SK-MEL-5 (cell line): ENCODE data around the gene ZC2HC1B. TPM values are rescaled to one million over a fixed set of nuclear protein-coding genes. Genes with fewer than 3 reads are reported as not detected.

ENCODE experiments used
- DNase-seq: peaks from one replicate; pipeline ENCODE4 v3.0.0-alpha.2; 2016; ENCODE audit warnings: low read depth, low spot score
- in situ Hi-C: cut with HindIII; loops from 2 replicates; pipeline ENCODE4 v1.10.0; 2016; ENCODE audit warnings: low sequenced_read_pairs, high pct_unique_total_duplicates, low pct_unique_long_range_greater_than_20kb
- small RNA-seq, 2 experiments: library from RNA; depleted of rRNA; stranded (forward); fragments of <200 nt; gene quantifications; one replicate each; pipeline ENCODE3, GENCODE V24; 2014
- total RNA-seq: library from RNA; depleted of rRNA; stranded (reverse); fragments of >200 nt; shearing (Covaris generic); gene quantifications from 2 replicates; pipeline ENCODE4 v1.2.3, GENCODE V29; 2014; rRNA removed

Gene ZC2HC1B
- total RNA-seq, 1 experiment from 2014 or later: not detected

DNA sequence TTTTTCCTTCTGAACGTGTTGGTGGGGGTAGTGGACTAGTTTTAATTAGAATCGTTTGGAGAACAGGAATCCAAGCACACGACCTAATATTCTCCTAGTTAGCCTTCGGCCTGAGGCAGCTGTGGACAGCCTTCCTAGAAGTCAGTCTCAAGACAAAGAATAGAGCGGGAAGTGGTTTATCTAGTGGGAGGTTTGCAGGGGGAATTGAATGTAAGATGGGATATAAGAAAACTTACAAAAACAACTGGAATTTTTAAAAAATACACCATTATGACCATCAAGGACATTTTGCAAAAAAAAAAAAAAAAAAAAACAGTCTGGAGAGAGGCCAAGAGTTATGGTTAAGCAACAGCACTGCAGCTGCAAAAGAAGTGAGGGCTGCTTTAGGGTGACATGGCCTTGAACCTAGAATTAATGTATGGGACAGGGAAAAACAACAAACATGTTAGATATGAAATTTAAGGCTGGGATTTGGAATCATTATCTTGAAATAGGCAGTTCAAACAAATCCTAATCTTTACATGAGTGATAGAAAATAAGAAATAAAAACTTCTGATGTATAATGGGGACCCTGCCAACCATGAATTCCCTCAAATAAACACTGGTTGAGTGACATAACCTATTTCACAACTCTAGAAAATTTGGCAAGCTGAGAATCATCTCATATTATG, 103.6 kb downstream of the ZC2HC1B start:
- DNase-seq: no peak
- in situ Hi-C loops: no loop called here

DNA sequence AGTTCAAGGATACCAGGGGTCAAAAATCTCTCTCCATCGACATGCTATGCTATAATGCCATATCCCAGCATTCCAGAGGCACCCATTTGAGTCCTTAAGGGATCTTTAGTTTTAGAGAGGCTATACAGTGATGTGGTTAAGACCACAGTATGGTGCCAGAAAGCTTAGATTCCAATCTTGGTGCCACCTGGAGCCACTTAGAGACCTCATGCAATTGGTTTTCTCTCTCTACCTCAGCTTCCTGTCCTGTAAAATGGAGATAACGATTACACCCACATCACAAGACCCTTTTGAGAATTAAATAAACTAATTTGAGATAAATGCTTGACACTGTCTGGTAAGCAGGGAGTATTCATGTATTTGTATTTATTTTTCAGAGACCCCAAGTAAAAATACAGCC, 104.8 kb downstream of the ZC2HC1B start:
- DNase-seq: no peak
- in situ Hi-C loops: no loop called here

DNA sequence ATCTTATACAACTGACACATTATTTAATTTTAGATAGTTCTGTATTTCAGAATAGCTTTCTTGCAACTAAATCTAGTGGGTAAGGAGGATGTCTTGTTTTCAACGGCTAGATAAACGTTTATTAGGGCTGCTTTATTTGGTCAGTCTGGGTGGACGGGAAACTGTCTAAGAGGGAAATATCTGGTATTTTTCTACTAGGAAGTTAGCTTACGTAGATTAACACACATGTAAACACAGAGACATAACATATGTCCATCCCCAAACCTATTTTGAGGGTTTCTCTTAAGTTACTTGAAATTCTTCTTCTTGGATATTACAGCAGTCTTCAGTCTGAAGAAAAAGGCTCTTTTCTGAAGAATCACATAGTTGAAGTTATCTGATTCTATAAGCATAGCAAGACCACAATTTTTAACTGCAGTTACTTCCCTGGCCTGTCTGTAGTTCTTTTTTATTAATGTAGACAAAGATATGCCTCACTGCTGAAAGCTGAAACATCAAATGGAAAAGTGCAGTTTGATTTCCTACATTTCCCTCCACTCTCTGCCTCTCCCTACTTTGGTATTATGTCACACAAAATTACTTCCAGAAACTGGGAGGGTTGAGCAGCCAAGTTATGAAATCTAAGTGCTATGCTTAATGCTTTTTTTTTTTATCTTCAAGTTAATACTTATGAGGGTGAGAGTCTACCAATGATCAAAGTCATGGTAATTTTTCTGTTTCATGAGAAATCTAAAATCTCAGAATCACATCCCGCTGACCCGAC, 106.4 kb downstream of the ZC2HC1B start:
- in situ Hi-C loops: no loop called here
- no peak for DNase-seq

DNA sequence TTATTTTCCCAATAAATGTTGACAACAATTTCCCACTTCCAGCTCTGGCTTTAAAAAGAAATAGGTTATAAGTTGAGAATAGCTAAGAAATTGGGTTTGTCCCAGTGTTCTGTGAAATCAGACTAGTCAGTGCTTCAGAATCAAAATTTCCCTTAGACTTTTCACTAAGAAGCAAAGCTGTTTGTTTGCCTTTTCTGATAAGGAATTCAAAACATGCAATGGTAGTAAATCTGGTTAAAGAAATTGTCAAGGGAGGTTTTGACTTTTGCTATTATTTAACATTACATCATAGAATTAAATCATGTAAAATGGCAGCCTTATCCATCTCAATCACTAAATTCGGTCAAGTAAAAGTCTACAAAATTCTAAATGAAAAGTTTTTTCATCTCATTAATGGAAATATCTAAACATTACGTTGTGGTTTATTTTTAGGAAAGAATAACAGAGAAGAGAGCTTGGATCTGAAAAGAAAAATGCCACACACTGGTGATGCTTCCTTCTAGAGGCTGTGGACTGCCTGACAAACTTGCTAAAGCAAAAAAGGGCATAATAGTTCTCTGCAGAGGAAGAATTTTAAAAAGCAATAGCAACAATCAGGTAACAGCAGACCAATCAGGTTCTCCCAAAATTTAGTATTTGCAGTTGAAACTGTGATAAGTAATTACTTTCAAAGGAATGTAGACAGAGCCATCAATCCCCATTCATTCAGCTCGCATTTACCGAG, 107.4 kb downstream of the ZC2HC1B start:
- in situ Hi-C loops: no loop called here
- DNase-seq: no peak

DNA sequence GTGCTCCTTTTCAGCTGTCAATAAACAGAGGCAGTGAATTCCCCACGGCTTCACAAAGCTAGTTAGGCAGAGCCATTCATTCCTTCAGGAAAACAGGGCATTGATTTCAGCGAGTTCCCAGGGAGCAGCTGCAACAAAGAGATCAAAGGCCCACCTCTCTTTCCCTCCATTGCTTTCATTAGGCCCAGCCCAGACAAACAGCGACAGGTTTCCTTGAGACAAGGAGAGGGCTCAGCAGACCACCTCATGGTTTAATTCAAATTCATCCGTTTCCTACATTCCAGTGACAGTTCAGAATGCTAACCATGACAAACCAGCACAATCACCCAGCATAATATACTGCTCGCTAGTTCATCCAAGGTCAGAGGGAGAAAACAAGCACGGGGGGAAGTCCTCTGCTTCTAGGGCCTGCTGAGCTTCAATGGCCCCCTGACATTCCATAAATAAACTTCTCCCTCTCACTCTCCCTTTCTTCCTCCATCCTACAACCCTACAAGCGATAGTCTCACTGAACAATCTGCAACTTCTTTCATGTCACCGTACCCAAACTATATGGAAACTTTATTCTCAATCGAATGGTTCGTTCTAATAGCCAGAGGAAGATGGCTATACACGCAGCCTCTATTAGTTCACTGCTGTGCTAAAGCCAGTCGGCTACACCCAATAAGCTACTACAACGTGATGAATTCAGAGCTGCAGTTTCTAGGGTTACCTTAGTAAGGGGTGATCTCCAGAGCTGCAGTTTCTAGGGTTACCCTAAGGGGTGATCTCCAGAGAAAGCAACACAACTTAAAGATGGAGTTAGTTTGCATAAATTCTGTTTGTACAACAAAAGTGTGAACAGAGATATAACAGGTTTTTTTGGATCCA, 109.1 kb downstream of the ZC2HC1B start:
- in situ Hi-C loops: no loop called here
- DNase-seq: no peak

DNA sequence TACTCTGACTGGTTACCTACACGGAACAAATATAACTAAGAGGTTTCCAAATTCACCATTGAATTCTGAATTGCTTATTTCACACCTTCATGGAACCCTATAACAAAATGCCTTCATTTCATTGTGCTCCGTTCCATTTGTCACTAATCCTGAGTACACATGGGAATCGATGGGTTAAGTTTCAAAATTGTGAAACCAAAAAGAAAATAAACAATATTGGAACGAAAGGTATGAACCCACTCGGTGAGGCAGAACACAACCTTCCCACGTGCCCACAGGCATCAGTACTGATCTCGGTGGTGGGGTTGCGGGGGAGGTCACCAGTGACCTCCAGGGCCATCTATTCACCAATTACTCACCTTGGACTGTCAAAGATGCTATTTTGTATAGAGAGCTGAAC, 109.8 kb downstream of the ZC2HC1B start:
- in situ Hi-C loops: no loop called here

DNA sequence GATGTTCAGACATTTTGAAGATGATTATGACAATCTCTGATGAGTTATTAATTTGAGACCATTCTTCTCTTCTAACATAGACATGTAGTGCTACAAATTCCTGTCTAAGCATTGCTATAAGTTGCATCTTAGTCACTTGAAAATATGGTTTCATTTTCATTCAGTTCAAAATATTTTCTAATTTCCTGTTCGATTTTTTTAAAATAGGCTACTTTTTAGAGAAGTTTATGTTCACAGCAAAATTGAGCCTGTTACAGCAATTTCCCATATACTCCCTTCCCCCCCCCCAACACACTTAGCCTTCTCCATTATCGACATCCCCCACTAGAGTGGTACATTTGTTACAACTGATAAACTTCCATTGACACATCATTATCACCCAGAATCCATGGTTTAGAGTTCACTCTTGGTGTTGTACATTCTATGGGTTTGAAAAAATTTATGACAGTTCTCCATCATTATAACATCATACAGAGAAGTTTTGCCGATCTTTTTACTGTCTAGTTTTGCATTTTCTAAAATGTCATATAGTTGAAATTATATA, 112.6 kb downstream of the ZC2HC1B start:
- in situ Hi-C loops: no loop called here
- no peak for DNase-seq

More for the DNA sequence above, 109.8 kb downstream of the ZC2HC1B start:
- no peak for DNase-seq

DNA sequence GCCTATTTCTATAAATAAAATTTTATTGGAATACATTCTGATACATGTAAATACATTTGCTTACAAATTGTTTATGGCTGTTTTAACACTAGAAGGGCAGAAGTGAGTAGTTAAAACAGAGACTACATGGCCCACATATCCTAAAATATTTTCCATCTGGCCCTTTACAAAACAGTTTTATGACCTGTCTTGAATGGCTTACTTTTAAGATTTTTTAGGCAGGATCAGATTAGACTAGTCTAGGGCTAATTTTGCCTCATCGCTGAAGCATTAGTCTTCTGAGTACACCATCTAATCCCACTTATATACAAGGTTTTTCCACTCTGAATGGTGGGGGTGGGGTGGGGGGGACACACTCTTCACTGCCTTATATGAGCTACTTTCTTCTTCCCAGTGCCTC, 116.6 kb downstream of the ZC2HC1B start:
- in situ Hi-C loops: no loop called here
- no peak for DNase-seq

DNA sequence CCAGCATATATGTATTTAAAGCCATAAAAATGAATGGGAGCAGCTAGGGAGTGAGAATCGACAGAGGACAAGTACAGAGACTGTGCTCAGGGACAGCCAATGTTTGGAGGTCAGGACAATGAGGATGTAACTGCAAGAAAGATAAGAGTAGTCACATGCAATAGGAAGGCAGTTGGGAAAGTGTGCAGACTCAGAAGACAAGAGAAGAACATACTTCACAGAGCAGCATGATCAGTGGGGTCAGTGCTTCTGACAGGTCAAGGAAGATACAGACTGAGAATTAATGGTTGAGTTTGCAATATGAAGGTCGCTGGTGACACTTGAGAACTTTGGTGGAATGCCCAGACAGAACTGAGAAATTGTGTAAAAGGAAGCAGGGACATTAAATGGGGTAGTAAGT, 118.7 kb downstream of the ZC2HC1B start:
- DNase-seq: no peak
- in situ Hi-C loops: no loop called here

DNA sequence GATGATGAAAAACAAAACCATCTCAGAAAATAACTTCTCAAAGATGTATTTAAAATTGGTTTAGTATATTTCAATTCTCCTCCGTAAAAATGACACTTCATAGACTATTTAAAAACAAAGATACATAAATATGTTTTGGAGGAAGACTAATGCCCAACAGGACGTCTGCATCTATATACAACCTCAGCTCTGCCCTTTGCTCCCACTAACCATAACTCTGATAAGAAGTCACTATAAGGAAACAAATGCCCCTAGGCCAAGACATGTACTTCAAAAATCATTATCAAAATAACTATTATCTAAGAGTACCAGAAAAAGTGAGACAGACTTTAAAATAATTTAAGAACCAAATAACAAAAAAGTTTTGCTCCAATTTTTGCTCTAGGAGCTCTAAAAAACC, 120.4 kb downstream of the ZC2HC1B start:
- no peak for DNase-seq
- in situ Hi-C loops: no loop called here

DNA sequence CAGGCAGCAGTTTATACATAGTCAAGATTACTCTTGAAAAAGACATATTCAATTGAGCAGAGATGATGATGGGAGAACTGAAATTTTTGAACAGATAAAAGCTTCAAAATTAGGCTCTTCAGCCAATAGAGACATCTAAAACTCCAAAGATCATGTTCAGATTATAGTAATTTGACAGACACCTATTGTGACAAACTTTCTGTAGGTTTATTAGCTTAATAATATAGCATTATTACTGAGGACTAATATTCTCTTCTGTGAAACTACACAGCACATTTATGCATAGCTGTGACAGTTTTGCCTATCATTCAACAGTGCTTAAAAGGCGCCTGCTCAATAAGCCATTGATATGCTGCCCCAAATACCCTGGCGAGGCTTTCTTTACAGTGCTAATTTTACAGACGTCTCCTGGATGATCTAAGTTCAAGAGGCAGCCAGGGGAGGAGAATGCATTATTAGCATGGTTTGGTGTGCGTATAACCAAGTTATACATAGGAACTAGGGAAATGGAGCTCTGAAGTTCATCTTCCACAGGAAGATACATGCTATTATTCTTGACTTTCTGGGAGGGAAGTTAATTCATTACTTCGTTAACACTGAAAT, 122.3 kb downstream of the ZC2HC1B start:
- in situ Hi-C loops: no loop called here
- no peak for DNase-seq

Small RNA genes within 50 kb of the gene (small RNA-seq; reads per million reads assigned to genes)
- 0 reads per million in 2 experiments for gene ZC2HC1B

Other genes with a start within 250 kb of the ZC2HC1B start
- gene PHACTR2, start 186.5 kb upstream of the ZC2HC1B start, total RNA-seq: 9.9 and 14.7 TPM in 2 replicates
- gene LTV1, start 21.1 kb upstream of the ZC2HC1B start, total RNA-seq: 33.2 and 37.4 TPM in 2 replicates
- gene PLAGL1, start 143.8 kb downstream of the ZC2HC1B start, total RNA-seq: 0.05 TPM in 1 of 2 replicates, not detected in the other
- 99.2 and 119 TPM in 2 replicates for gene SF3B5, start 231.1 kb downstream of the ZC2HC1B start, total RNA-seq